Myocyte (in vitro differentiated cells): ENCODE data around the gene NRG2. TPM values are rescaled to one million over a fixed set of nuclear protein-coding genes. Genes with fewer than 3 reads are reported as not detected.
A peak's percentile ranks its signal among the peaks of the same experiment; 100 is the strongest.

Experiments used
- DNase-seq: peaks from one replicate; pipeline ENCODE4 v3.0.0-alpha.2; 2012; ENCODE audit warnings: low read depth
- total RNA-seq: library from RNA; depleted of rRNA; stranded (reverse); fragments of >200 nt; gene quantifications from 2 replicates; pipeline ENCODE4 v1.2.3, GENCODE V29; 2014

The NRG2 gene
- total RNA-seq, 1 donor from 2014 or later, result not detected

GRCh38 chr5:139841549-139841948, 201.6 kb downstream of the NRG2 start:
- peak; percentile 26 for DNase-seq

- DNase-seq, result no peak
Measured at GRCh38 chr5:139839918-139840317, 203.2 kb downstream of the NRG2 start.

DNA sequence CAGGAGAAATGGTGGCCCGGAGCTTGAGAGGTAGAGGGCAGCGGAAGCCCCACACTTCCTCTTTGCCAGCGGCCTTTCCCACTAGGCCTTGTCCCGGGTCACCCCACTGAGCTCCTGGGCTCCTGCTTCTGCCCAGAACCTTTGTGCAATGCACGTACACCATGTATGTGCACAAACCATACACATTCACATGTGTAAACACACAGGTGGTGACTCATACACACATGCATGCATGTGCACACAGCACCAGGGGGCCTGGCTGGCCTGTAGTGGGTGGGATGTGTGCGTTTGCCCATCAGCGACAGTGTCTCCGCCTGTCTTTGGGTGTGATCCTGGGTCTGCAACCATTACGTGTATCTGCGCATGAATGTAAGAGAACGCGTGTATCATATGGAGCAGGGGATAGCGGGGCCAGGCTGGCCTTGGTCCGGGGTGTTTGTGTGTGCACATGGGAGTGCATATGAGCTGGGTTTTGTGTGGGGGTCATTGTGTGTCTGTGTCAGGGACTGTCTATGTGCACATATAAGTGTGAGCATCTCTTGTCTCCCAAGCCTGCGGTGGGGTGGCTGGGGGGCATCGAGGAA, 203.8 kb downstream of the NRG2 start:
- DNase-seq, result no peak

GRCh38 chr5:139838381-139839197, 204.5 kb downstream of the NRG2 start:
- no peak for DNase-seq

DNA sequence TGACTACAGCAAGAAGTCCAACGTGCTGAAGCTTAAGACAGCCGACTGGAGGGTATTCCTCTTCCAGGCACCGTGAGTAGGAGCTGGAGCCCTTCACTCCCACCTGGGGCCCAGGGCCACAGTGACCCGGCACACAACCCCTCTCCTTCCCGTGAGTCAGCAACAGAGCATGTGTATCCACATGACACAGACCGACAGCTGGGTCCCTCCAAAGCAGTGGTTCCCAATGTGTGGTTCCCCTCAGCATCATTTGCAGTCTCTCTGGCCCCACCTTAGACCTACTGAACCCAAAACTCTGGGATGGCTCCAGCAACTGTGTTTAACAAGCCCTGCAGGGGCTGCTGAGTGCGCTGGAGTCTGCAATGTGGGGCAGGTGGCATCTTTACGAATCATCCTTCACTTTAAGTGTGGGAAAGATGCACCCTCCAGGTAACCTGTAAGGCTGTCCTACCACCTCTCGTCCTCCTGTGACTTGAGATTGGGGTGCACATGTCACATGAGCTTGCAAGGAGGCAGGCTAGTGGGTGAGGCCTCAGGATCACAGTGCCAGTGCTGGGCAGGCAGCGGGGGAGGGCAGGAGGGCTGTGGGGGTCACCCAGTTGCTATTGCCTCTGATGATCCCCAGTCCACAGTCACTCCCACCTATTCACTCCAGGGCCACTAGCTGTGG, 205.3 kb downstream of the NRG2 start:
- DNase-seq, result peak; percentile 65

DNA sequence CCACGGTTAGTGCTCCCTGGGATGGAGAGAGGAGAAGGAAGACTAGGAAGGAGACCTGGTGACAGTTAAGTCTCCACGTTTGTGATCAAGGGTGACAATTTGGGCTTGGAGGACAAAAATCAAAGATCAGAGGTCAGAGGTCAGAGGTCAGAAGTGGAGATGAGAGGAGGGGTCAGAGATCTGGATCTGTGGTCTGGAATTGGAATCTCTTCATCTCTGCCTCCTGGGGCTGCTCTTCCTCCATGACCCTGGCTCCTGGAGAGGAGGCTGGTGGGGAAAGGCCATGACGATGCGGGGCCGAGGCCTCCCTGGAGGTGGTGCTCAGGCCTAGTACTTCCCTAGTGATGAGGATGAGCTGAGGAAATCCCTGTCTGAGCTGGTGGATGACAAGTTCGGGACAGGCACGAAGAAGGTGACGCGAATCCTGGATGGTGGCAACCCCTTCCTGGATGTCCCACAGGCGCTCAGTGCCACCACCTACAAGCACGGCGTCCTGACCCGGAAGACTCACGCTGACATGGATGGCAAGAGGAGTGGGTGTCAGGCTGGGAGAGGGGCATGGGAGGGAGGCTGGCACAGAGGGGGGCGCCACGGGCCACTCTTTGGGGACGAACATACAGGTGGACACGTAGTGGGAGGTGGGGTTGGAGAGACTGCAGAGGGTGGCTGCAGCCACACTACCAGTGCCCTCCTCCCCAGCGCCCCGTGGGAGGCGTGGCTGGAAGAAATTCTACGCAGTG, 206.5 kb downstream of the NRG2 start:
- no peak for DNase-seq

DNA sequence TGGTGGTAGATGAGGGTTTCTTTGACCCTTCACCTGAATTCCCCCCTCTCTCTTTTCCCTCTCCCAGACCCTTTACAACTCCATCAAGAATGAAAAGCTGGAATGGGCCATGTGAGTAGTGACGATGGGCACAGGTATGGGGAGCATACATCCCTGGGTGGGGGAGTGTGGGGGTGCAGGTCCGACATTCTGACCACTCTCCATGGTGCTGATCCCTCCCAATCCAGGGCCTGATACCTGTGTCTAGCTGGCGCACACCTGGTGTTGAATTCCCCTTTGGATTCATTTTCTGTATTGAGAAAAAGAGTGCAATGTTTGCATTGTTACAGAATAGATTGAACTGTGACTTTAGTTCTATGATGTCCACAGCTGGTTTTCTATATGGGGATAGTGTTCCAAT, 207.4 kb downstream of the NRG2 start:
- DNase-seq, result no peak

DNA sequence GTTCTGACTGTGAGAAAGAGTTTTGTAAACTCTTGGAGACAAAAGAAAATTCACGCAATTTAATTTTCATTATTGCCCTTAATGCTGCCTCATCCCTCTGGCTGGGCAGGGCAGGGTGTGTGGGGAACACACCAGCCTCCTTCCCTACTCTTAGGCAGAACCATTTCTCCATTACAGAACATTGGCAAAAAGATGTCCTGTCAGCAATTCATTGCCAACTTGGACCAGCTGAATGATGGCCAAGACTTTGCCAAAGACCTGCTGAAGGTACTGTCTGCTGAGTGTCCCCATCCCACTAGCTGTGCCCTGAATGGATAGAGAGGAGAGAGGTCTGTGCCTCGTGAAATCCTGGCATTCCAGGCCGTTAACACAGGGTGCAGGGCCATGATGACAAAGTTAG, 209.6 kb downstream of the NRG2 start:
- DNase-seq, result no peak

GRCh38 chr5:139831624-139832023, 211.5 kb downstream of the NRG2 start:
- DNase-seq, result no peak

DNA sequence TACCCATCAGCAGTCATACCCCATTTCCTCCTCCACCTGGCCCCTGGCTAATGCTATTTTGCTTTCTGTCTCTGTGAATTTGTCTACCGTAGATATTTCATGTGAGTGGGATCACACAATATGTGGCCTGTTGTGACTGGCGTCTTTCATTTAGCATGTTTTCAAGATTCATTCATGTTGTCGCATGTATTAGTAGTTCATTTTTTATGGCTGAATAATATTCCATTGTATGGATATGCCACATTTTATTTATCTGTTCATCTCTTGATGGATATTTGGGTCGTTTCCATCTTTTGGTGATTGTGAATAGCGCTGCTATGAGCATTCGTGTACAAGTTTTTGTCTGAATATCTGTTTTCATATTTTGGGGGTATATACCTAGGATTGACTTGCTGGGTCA, 213.6 kb downstream of the NRG2 start:
- no peak for DNase-seq

- no peak for DNase-seq
Measured at GRCh38 chr5:139828207-139828895, 214.7 kb downstream of the NRG2 start.

- DNase-seq, result no peak
Measured at GRCh38 chr5:139825690-139826089, 217.4 kb downstream of the NRG2 start.

DNA sequence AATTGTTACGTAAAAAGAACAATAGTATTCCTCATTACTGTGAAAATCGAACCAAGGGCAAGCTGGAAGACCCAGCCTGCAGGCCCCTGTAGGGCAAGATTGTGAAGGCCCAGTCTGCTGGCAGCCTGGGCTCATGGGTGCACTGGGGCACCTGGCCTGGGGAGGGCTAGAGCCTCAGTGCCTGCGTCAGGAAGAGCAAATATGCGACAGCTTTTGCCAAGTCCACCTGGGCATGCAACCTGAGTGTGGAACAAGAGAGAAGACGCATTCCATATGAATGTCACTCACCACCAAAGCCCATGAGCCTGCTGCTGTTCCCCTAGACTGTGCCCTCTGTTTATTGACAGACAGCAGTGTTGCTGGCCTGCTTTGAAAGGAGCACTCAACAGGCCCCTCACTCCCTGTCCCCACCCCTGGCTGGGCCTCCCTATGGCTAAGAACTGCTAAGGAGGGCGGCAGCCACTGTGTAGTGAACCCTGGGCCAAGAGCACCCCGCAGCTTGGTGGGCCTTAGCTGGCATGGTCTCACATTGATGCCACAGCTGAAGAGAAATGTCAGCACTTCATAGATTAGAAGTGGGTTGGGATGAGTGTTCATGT, 219.2 kb downstream of the NRG2 start:
- DNase-seq, result no peak

- DNase-seq, result no peak
Measured at GRCh38 chr5:139822553-139823425, 220.3 kb downstream of the NRG2 start.

GRCh38 chr5:139821806-139822552, 221.1 kb downstream of the NRG2 start:
- DNase-seq, result no peak

GRCh38 chr5:139820606-139821005, 222.5 kb downstream of the NRG2 start:
- DNase-seq, result no peak

DNA sequence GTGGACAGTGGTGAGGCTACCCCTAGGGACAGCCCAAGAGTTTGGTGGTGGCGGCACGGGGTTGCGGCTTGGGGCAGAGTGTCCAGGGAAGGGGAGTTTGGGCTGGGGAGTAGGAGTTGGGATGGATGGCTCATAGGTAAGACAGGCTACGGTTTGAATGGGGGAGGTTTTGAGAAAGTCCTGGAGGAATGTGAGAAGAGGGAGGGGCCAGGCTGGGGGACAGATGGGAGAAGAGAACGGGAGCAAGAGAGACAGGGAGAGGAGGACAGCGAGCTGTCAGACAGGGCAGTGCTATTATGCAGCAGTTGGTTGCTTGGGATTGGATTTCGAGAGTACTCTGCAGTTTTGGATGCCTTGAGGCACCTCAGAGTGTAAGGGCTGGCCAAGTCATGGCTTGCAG, 223.0 kb downstream of the NRG2 start:
- DNase-seq, result no peak

- no peak for DNase-seq
Measured at GRCh38 chr5:139817970-139818369, 225.1 kb downstream of the NRG2 start.

GRCh38 chr5:139817362-139817761, 225.7 kb downstream of the NRG2 start:
- DNase-seq, result no peak
